Measurements from ENCODE around the gene CAPN5. TPM values are rescaled to one million over a fixed set of nuclear protein-coding genes. Genes with fewer than 3 reads are reported as not detected.

CAPN5 gene
- total and polyA plus RNA-seq, 2 donors (not counting 1 experiment from before 2014, with no cell fraction given): 17.5 to 20.4 TPM

DNA sequence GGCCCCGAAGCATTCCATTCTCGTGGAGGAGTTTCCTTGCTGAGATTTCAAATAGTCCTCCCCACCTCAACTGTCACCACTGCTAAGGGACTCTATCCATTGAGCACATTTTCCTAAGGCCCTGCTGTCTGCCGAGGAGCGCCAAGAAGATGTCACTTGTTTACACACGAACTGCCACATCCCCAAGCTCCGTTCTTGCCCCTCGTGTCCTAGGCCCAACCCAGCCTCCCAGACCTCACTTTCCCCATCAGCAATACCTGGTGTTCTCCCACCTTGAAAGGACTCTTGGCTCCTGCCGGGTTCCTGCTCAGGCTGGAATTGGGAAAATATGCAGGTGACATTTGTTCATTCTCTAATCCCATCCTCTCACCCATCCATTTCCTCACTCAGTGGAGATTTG, 57.3 kb downstream of the CAPN5 start:
- Histone ChIP-seq H3K4me2 (ENCODE audit: extremely low read depth, insufficient read depth, low read length) (no peak overlapping the region), H2AFZ (ENCODE audit: low read length) (no peak overlapping the region), H3K9ac (ENCODE audit: insufficient read depth, low read length) (no peak overlapping the region), H3K36me3 (ENCODE audit: control insufficient read depth, insufficient read depth, low read length) (peaks cover 9% of the 10 kb centered on the region), H3K79me2 (ENCODE audit: control insufficient read depth, insufficient read depth, low read length) (no peaks in the 10 kb centered on the region), H3K27ac (ENCODE audit: insufficient read depth, low read length) (no peak overlapping the region), H3K4me1 (ENCODE audit: control insufficient read depth, extremely low read depth, insufficient read depth, low read length) (no peaks in the 10 kb centered on the region), H4K20me1 (ENCODE audit: control insufficient read depth, extremely low read depth, insufficient read depth, low read length) (no peaks in the 10 kb centered on the region), H3K27me3 (ENCODE audit: control insufficient read depth, insufficient read depth, low read length) (no peaks in the 10 kb centered on the region), H3K4me3 (replicated peaks in 1 of 4; ENCODE audit: control extremely low read depth in 1 of 4, insufficient read depth in 1 of 4, low read depth in 3 of 4, low read length in 4 of 4) (no peak overlapping the region), H3K9me3 (ENCODE audit: control insufficient read depth, insufficient read depth, low read depth, low read length) (no peaks in the 10 kb centered on the region)
- DNase-seq (ENCODE audit: low read depth in 2 of 2): no peak
- no peak for TF ChIP-seq EZH2 (IDR thresholded peaks at IDR 0.05; ENCODE audit: low read length, missing control alignments)
- TF ChIP-seq, protein P1, sequence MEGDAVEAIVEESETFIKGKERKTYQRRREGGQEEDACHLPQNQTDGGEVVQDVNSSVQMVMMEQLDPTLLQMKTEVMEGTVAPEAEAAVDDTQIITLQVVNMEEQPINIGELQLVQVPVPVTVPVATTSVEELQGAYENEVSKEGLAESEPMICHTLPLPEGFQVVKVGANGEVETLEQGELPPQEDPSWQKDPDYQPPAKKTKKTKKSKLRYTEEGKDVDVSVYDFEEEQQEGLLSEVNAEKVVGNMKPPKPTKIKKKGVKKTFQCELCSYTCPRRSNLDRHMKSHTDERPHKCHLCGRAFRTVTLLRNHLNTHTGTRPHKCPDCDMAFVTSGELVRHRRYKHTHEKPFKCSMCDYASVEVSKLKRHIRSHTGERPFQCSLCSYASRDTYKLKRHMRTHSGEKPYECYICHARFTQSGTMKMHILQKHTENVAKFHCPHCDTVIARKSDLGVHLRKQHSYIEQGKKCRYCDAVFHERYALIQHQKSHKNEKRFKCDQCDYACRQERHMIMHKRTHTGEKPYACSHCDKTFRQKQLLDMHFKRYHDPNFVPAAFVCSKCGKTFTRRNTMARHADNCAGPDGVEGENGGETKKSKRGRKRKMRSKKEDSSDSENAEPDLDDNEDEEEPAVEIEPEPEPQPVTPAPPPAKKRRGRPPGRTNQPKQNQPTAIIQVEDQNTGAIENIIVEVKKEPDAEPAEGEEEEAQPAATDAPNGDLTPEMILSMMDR (conservative IDR thresholded peaks at IDR 0.05 in 1 of 2, IDR thresholded peaks at IDR 0.05 in 1 of 2; ENCODE audit: low read depth in 1 of 2, low read length in 2 of 2): no peak

DNA sequence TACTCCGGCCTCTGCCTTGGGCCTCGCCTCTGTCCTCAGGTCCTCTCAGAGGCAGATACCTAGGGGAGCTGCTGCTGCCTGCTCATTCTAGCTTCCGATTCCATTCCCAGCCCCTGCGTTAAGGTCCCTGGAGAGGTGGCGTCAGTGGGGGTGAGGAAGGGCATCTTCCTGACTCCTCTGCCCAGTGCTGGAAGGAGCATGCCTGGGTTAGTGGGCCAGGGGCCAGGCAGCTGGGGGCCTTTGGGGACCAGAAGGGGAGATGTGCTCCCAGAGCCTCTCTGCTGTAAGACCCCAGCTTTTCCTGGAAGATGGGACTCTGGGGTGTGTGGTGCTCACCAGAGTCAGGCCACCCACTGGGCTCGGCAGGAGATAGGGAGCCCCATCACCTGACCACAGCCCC, 57.7 kb downstream of the CAPN5 start:
- H3K9ac ChIP-seq (ENCODE audit: insufficient read depth, low read length): no peak overlapping the region
- no peaks in the 10 kb centered on the region for H3K9me3 ChIP-seq (ENCODE audit: control insufficient read depth, insufficient read depth, low read depth, low read length)
- no peak for DNase-seq (ENCODE audit: low read depth in 2 of 2)
- no peaks in the 10 kb centered on the region for H3K4me1 ChIP-seq (ENCODE audit: control insufficient read depth, extremely low read depth, insufficient read depth, low read length)
- no peak overlapping the region for H2AFZ ChIP-seq (ENCODE audit: low read length)
- H4K20me1 ChIP-seq (ENCODE audit: control insufficient read depth, extremely low read depth, insufficient read depth, low read length): no peaks in the 10 kb centered on the region
- H3K27ac ChIP-seq (ENCODE audit: insufficient read depth, low read length): no peak overlapping the region
- H3K79me2 ChIP-seq (ENCODE audit: control insufficient read depth, insufficient read depth, low read length): no peaks in the 10 kb centered on the region
- no peaks in the 10 kb centered on the region for H3K27me3 ChIP-seq (ENCODE audit: control insufficient read depth, insufficient read depth, low read length)
- H3K4me2 ChIP-seq (ENCODE audit: extremely low read depth, insufficient read depth, low read length): no peak overlapping the region
- no peak for TF ChIP-seq EZH2 (IDR thresholded peaks at IDR 0.05; ENCODE audit: low read length, missing control alignments)
- TF ChIP-seq, protein P1 (conservative IDR thresholded peaks at IDR 0.05 in 1 of 2, IDR thresholded peaks at IDR 0.05 in 1 of 2; ENCODE audit: low read depth in 1 of 2, low read length in 2 of 2): no peak
- H3K4me3 ChIP-seq (replicated peaks in 1 of 4; ENCODE audit: control extremely low read depth in 1 of 4, insufficient read depth in 1 of 4, low read depth in 3 of 4, low read length in 4 of 4): no peak overlapping the region
- peaks cover 9% of the 10 kb centered on the region for H3K36me3 ChIP-seq (ENCODE audit: control insufficient read depth, insufficient read depth, low read length)

DNA sequence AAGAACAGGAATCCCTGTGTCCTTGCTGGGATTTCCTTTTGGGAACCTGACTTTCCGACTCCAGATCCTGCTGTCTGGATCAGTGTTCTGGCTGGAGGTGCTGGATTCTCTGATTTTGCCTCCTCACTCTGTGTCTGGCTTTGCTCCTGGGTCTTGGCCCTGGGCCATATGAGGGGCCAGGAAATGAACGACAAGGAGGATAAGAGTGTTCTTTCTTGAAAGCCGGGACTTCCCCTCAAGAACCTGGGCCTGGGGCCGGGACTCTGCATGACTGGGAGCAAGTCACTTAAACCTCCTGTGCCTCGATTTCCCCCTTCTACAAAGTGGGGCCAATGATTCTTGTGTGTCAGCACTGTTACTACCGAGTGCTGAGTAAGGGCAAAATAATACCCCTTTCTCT, 58.4 kb downstream of the CAPN5 start:
- H2AFZ ChIP-seq (ENCODE audit: low read length): no peak overlapping the region
- no peak overlapping the region for H3K4me2 ChIP-seq (ENCODE audit: extremely low read depth, insufficient read depth, low read length)
- peaks cover 9% of the 10 kb centered on the region for H3K36me3 ChIP-seq (ENCODE audit: control insufficient read depth, insufficient read depth, low read length)
- H3K79me2 ChIP-seq (ENCODE audit: control insufficient read depth, insufficient read depth, low read length): no peaks in the 10 kb centered on the region
- TF ChIP-seq EZH2 (IDR thresholded peaks at IDR 0.05; ENCODE audit: low read length, missing control alignments): no peak
- TF ChIP-seq, protein P1 (conservative IDR thresholded peaks at IDR 0.05 in 1 of 2, IDR thresholded peaks at IDR 0.05 in 1 of 2; ENCODE audit: low read depth in 1 of 2, low read length in 2 of 2): no peak
- H3K4me1 ChIP-seq (ENCODE audit: control insufficient read depth, extremely low read depth, insufficient read depth, low read length): no peaks in the 10 kb centered on the region
- H3K27me3 ChIP-seq (ENCODE audit: control insufficient read depth, insufficient read depth, low read length): no peaks in the 10 kb centered on the region
- DNase-seq (ENCODE audit: low read depth in 2 of 2): no peak
- H3K9me3 ChIP-seq (ENCODE audit: control insufficient read depth, insufficient read depth, low read depth, low read length): no peaks in the 10 kb centered on the region
- no peak overlapping the region for H3K27ac ChIP-seq (ENCODE audit: insufficient read depth, low read length)
- no peak overlapping the region for H3K9ac ChIP-seq (ENCODE audit: insufficient read depth, low read length)
- no peaks in the 10 kb centered on the region for H4K20me1 ChIP-seq (ENCODE audit: control insufficient read depth, extremely low read depth, insufficient read depth, low read length)
- H3K4me3 ChIP-seq (replicated peaks in 1 of 4; ENCODE audit: control extremely low read depth in 1 of 4, insufficient read depth in 1 of 4, low read depth in 3 of 4, low read length in 4 of 4): no peak overlapping the region

Measured in fibroblast of lung (primary cell).